Liver (tissue), 9 donors: ENCODE results near the gene TYSND1. TPM values are rescaled to one million over a fixed set of nuclear protein-coding genes. Genes with fewer than 3 reads are reported as not detected.
"Not testable (repeated sequence)": the region's sequence is repeated elsewhere in the genome, so short reads cannot be mapped to it uniquely, and the experiment has no call there.

ENCODE experiments used
- DNase-seq: peaks from one replicate; pipeline ENCODE4 v3.0.0-alpha.2; 2017; ENCODE audit warnings: low spot score
- H3K27ac ChIP-seq, 2 donors: one replicate each; pipeline ENCODE4 v1.7.0; 2013; ENCODE audit warnings: inconsistent platforms in 2 of 2, low read length in 2 of 2, control low read depth in 1 of 2, low read depth in 1 of 2, mild to moderate bottlenecking in 1 of 2
- H3K27me3 ChIP-seq, 4 donors: one replicate each; pipeline versions ENCODE4 v1.6.1 to v1.7.0; 2013; ENCODE audit warnings: low read length in 3 of 4, inconsistent platforms in 1 of 4, mild to moderate bottlenecking in 1 of 4, moderate library complexity in 1 of 4; ENCODE audit not compliant: control insufficient read depth in 4 of 4, insufficient read depth in 4 of 4
- H3K36me3 ChIP-seq, 4 donors: one replicate each; pipeline versions ENCODE4 v1.6.1 to v1.7.0; 2013; ENCODE audit warnings: low read length in 3 of 4, mild to moderate bottlenecking in 3 of 4, low read depth in 1 of 4, moderate library complexity in 1 of 4; ENCODE audit not compliant: control insufficient read depth in 4 of 4, insufficient read depth in 3 of 4
- H3K4me1 ChIP-seq, 4 donors: one replicate each; pipeline versions ENCODE4 v1.6.1 to v1.7.0; 2013; ENCODE audit warnings: low read length in 3 of 4, mild to moderate bottlenecking in 3 of 4, moderate library complexity in 1 of 4; ENCODE audit not compliant: control insufficient read depth in 4 of 4, insufficient read depth in 4 of 4
- H3K4me3 ChIP-seq, 3 donors: one replicate each; pipeline versions ENCODE4 v1.6.1 to v1.7.0; 2013; ENCODE audit warnings: low read length in 3 of 3, control low read depth in 1 of 3, low read depth in 1 of 3, mild to moderate bottlenecking in 1 of 3
- H3K9ac ChIP-seq, 2 donors: one replicate each; pipeline ENCODE4 v1.7.0; 2013; ENCODE audit warnings: low read length in 2 of 2, mild to moderate bottlenecking in 2 of 2, moderate library complexity in 2 of 2, control low read depth in 1 of 2, low read depth in 1 of 2
- H3K9me3 ChIP-seq, 4 donors: one replicate each; pipeline versions ENCODE4 v1.6.1 to v1.7.0; 2013; ENCODE audit warnings: low read length in 3 of 4; ENCODE audit not compliant: control insufficient read depth in 4 of 4
- ATF3 ChIP-seq: IDR thresholded peaks from 2 replicates; pipeline ENCODE4 v1.6.1; 2016; ENCODE audit warnings: antibody characterized with exemption
- EGR1 ChIP-seq, 2 donors: IDR thresholded peaks; 2 replicates each; pipeline ENCODE4 v1.6.1; 2016 to 2018; ENCODE audit warnings: antibody characterized with exemption in 2 of 2, low read depth in 2 of 2
- FOXA1 ChIP-seq: IDR thresholded peaks from 2 replicates; pipeline ENCODE4 v1.6.1; 2016; ENCODE audit warnings: antibody characterized with exemption
- FOXA2 ChIP-seq: IDR thresholded peaks from 2 replicates; pipeline ENCODE4 v1.6.1; 2016; ENCODE audit warnings: antibody characterized with exemption
- HNF4A ChIP-seq, 2 donors: conservative IDR thresholded peaks; 2 replicates each; pipeline ENCODE4 v1.6.1; 2016; ENCODE audit warnings: antibody characterized with exemption in 2 of 2, mild to moderate bottlenecking in 2 of 2
- HNF4G ChIP-seq: IDR thresholded peaks from 2 replicates; pipeline ENCODE4 v1.6.1; 2016; ENCODE audit warnings: antibody characterized with exemption
- JUND ChIP-seq, 2 donors: IDR thresholded peaks; 2 replicates each; pipeline ENCODE4 v1.6.1; 2016; ENCODE audit warnings: antibody characterized with exemption in 2 of 2
- MAX ChIP-seq: IDR thresholded peaks from 2 replicates; pipeline ENCODE4 v1.6.1; 2016; ENCODE audit warnings: antibody characterized with exemption
- NR2F2 ChIP-seq: IDR thresholded peaks from 2 replicates; pipeline ENCODE4 v1.6.1; 2016; ENCODE audit warnings: antibody characterized with exemption
- RAD21 ChIP-seq, 2 donors: IDR thresholded peaks; 2 replicates each; pipeline ENCODE4 v1.6.1; 2016; ENCODE audit warnings: antibody characterized with exemption in 2 of 2, mild to moderate bottlenecking in 2 of 2
- REST ChIP-seq: IDR thresholded peaks from 2 replicates; pipeline ENCODE4 v1.6.1; 2016; ENCODE audit warnings: antibody characterized with exemption, mild to moderate bottlenecking
- RXRA ChIP-seq, 2 donors: IDR thresholded peaks; 2 replicates each; pipeline ENCODE4 v1.6.1; 2017 to 2018; ENCODE audit warnings: antibody characterized with exemption in 2 of 2, mild to moderate bottlenecking in 1 of 2
- SP1 ChIP-seq: IDR thresholded peaks from 2 replicates; pipeline ENCODE4 v1.6.1; 2018; ENCODE audit warnings: antibody characterized with exemption, mild to moderate bottlenecking
- TAF1 ChIP-seq: conservative IDR thresholded peaks from 2 replicates; pipeline ENCODE4 v1.6.1; 2016; ENCODE audit warnings: antibody characterized with exemption, mild to moderate bottlenecking
- YY1 ChIP-seq: IDR thresholded peaks from 2 replicates; pipeline ENCODE4 v1.6.1; 2016; ENCODE audit warnings: antibody characterized with exemption, mild to moderate bottlenecking
- ZBTB33 ChIP-seq: IDR thresholded peaks from 2 replicates; pipeline ENCODE4 v1.6.1; 2016; ENCODE audit warnings: antibody characterized with exemption
- WGBS: extraction: QIAGEN DNeasy Blood & Tissue Kit; methylation state at CpG from one replicate; pipeline ENCODE4 v1.1.7; 2013; 5-methylcytosine and 5-hydroxymethylcytosine counted together
- polyA plus RNA-seq, 2 donors: library from polyadenylated mRNA; stranded (reverse) in 1 of 2; unstranded in 1 of 2; fragments of 200-250 nt in 1 of 2; fragments of >200 nt in 1 of 2; fragmentation: Nextera tagmentation in 1 of 2; extraction: Ambion mirVana in 1 of 2; gene quantifications; one replicate each; pipeline versions ENCODE4 v1.2.1 to v1.2.3, GENCODE V29; 2013 to 2015
- total RNA-seq, 2 donors: library from RNA; depleted of rRNA; stranded (reverse); fragments of >200 nt; gene quantifications; one replicate each; pipeline ENCODE4 v1.2.3, GENCODE V29; 2014
- donor health status: healthy.
- donor health status: healthy.
- donor health status: healthy.
- donor health status: healthy.
- donor health status: healthy.

TYSND1 gene
- total and polyA plus RNA-seq, 4 donors, result 3.9 to 11.3 (median 7.2) TPM

- Histone ChIP-seq H3K9me3 (no peaks in the 10 kb centered on the region), H3K9ac (no peak overlapping the region), H3K27ac (no peak overlapping the region), H3K4me3 (no peak overlapping the region), H3K4me1 (no peaks in the 10 kb centered on the region), H3K27me3 (no peaks in the 10 kb centered on the region), H3K36me3 (no peaks in the 10 kb centered on the region)
- TF ChIP-seq ZBTB33 (no peak), RAD21 (IDR thresholded peaks at IDR 0.05) (no peak), SP1 (no peak), FOXA1 (no peak), NR2F2 (no peak), FOXA2 (no peak), MAX (no peak), YY1 (no peak), REST (no peak), HNF4A (conservative IDR thresholded peaks at IDR 0.05) (no peak), EGR1 (IDR thresholded peaks at IDR 0.05; ENCODE audit: low read depth in 2 of 2) (no peak)
- DNase-seq, result no peak
- 84% methylated on average over 5 of the region's 5 CpGs for WGBS
Observed at GRCh38 chr10:70186090-70186489, 39.6 kb upstream of the TYSND1 start.

GRCh38 chr10:70183304-70183703 is 36.8 kb upstream of the TYSND1 start:
- TF ChIP-seq FOXA2, result no peak
- no peak for TF ChIP-seq ATF3
- TF ChIP-seq NR2F2, result no peak
- TF ChIP-seq REST, result no peak
- no peak for TF ChIP-seq FOXA1
- TF ChIP-seq HNF4G, result no peak
- TF ChIP-seq JUND (IDR thresholded peaks at IDR 0.05), result no peak
- no peak for TF ChIP-seq TAF1
- TF ChIP-seq EGR1 (IDR thresholded peaks at IDR 0.05; ENCODE audit: low read depth in 2 of 2), result no peak
- no peak for TF ChIP-seq YY1
- TF ChIP-seq RAD21 (IDR thresholded peaks at IDR 0.05), result no peak
- TF ChIP-seq SP1, result no peak
- TF ChIP-seq RXRA (IDR thresholded peaks at IDR 0.05), result no peak
- H3K9me3 ChIP-seq, result no peaks in the 10 kb centered on the region
- no peaks in the 10 kb centered on the region for H3K36me3 ChIP-seq
- WGBS, result 81% methylated on average over 2 of the region's 2 CpGs
- no peaks in the 10 kb centered on the region for H3K4me1 ChIP-seq
- H3K9ac ChIP-seq, result no peak overlapping the region
- no peak for DNase-seq
- H3K27me3 ChIP-seq, result no peaks in the 10 kb centered on the region
- no peak overlapping the region for H3K4me3 ChIP-seq
- no peak overlapping the region for H3K27ac ChIP-seq

GRCh38 chr10:70179209-70179608 is 32.7 kb upstream of the TYSND1 start:
- not testable (repeated sequence) for DNase-seq

More at GRCh38 chr10:70179209-70179608, 32.7 kb upstream of the TYSND1 start:
- 88% methylated on average over 8 of the region's 8 CpGs for WGBS
- H3K36me3 ChIP-seq, H3K9me3 ChIP-seq, H3K4me1 ChIP-seq, H3K4me3 ChIP-seq, H3K27ac ChIP-seq, H3K9ac ChIP-seq, H3K27me3 ChIP-seq: not testable (repeated sequence)
